Astrocyte of the cerebellum (primary cell): ENCODE results near the gene NRCAM.

ENCODE experiments used
- DNase-seq: peaks from one replicate; pipeline ENCODE4 v3.0.0-alpha.2; 2011; ENCODE audit warnings: low read depth
- H3K4me3 ChIP-seq: 2 replicates; pipeline ENCODE4 v1.5.1; 2011; ENCODE audit warnings: mild to moderate bottlenecking, low read depth, low read length, moderate library complexity
- in situ Hi-C: cut with HindIII; loops from 2 replicates; pipeline ENCODE4 v1.10.0; 2017; ENCODE audit warnings: low sequenced_read_pairs
- TF ChIP-seq, protein P1 (sequence below): IDR thresholded peaks from 2 replicates; pipeline ENCODE4 v1.5.1; 2012; ENCODE audit warnings: low read length, low read depth, moderate library complexity, mild to moderate bottlenecking; ENCODE audit errors: missing control alignments

NRCAM gene

GRCh38 chr7:108231221-108231620 is 225.0 kb downstream of the NRCAM start:
- in situ Hi-C loops: no loop called here

DNA sequence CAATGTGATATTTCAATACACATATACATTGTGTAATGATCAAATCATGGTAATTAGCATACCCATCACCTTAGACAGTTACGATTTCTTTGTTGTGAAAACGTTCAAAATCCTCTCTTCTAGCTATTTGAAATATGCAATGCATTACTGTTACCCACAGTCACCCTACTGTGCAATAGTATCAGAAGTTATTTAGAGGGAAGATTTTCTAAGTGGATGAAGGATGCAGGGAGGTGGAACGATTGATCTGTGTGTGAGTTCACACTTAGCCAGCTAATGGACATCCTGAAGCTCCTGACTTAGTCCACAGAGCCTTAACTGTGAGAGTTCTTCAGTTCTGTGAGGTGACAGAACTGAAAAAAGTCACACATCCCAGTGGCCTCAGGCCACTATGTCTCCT is 228.9 kb downstream of the NRCAM start:
- H3K4me3 ChIP-seq: no peak overlapping the region
- TF ChIP-seq, protein P1, sequence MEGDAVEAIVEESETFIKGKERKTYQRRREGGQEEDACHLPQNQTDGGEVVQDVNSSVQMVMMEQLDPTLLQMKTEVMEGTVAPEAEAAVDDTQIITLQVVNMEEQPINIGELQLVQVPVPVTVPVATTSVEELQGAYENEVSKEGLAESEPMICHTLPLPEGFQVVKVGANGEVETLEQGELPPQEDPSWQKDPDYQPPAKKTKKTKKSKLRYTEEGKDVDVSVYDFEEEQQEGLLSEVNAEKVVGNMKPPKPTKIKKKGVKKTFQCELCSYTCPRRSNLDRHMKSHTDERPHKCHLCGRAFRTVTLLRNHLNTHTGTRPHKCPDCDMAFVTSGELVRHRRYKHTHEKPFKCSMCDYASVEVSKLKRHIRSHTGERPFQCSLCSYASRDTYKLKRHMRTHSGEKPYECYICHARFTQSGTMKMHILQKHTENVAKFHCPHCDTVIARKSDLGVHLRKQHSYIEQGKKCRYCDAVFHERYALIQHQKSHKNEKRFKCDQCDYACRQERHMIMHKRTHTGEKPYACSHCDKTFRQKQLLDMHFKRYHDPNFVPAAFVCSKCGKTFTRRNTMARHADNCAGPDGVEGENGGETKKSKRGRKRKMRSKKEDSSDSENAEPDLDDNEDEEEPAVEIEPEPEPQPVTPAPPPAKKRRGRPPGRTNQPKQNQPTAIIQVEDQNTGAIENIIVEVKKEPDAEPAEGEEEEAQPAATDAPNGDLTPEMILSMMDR: no peak
- in situ Hi-C loops: no loop called here
- DNase-seq: no peak

More at GRCh38 chr7:108231221-108231620, 225.0 kb downstream of the NRCAM start:
- TF ChIP-seq, protein P1: no peak
- no peak for DNase-seq
- no peak overlapping the region for H3K4me3 ChIP-seq

DNA sequence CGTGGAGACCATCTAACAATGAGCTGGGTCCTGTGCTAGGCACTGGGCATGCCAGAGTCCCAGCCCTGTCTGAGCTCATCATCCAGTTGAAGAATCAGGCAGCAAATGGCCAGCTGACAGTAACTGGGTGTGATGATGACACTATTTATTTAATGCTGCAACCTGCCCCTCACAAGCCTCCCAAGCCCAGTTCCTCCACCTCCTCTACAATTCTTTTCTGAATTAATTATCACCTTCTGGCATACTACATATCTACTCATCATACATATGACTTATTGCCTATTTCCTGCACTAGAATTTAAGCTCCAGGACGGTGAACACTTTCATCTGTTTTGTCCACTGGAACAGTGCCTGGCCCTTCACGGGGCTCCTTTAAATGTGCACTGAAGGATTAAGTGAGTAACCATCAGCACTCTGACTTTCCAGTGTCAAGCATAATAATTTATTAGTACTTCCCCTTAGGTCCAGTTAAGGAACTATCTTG is 229.4 kb downstream of the NRCAM start:
- in situ Hi-C loops: no loop called here
- TF ChIP-seq, protein P1: no peak
- peak; percentile 6 for DNase-seq

GRCh38 chr7:108225531-108226181 is 230.6 kb downstream of the NRCAM start:
- in situ Hi-C loops: no loop called here
- H3K4me3 ChIP-seq: no peak overlapping the region
- TF ChIP-seq, protein P1: no peak
- DNase-seq: no peak

More for the DNA sequence above, 229.4 kb downstream of the NRCAM start:
- no peak overlapping the region for H3K4me3 ChIP-seq

GRCh38 chr7:108224387-108224786 is 231.8 kb downstream of the NRCAM start:
- no peak overlapping the region for H3K4me3 ChIP-seq
- in situ Hi-C loops: no loop called here
- DNase-seq: no peak
- TF ChIP-seq, protein P1: no peak

GRCh38 chr7:108222236-108222892 is 233.9 kb downstream of the NRCAM start:
- TF ChIP-seq, protein P1: no peak
- in situ Hi-C loops: no loop called here
- DNase-seq: no peak

More at GRCh38 chr7:108222236-108222892, 233.9 kb downstream of the NRCAM start:
- H3K4me3 ChIP-seq: no peak overlapping the region
